HG03442 (cell line): ENCODE data around the gene OPCML.

ENCODE experiments used
- ATAC-seq: cut with Tn5 transposase; IDR thresholded peaks from one replicate; pipeline ENCODE4 v1.9.1; 2021; ENCODE audit warnings: mild to moderate bottlenecking, moderate library complexity; ENCODE audit not compliant: unreplicated experiment

Gene OPCML

DNA sequence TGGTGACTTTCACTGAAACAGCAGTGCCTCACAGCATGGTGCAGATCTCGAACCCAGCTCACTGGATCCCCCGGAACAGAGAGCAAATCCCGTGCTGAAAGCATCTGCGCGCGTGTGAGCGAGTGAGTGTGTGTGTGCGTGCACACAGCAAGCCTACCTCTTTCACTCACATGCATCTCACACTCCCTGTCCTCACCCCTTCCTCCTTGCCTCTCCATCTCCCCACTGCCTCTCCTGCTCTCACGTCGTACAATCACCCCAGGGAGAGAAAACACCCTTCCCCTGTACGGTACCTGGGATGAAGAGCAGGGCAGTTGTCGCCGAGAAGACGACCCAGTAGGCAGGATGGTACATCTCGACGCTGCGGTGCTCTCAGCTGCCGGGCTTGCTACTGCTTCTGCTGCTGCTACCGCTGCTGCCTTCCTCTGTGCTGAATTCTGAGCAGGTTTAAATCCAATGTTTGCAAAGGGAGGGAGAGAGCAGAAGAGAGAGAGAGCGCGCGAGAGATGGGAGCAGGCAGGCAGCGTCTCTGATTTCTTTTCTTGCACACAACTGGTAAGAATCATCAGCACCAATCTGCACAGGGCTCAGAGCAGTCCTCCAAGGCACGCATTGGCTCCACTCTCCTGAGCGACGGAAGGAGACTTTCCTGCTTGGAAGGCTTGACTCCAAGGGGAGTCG lies at the start of gene OPCML:
TSS of gene OPCML (minus strand) at position 531 of the 681 bp plus-strand sequence.
- ATAC-seq, result no peak

DNA sequence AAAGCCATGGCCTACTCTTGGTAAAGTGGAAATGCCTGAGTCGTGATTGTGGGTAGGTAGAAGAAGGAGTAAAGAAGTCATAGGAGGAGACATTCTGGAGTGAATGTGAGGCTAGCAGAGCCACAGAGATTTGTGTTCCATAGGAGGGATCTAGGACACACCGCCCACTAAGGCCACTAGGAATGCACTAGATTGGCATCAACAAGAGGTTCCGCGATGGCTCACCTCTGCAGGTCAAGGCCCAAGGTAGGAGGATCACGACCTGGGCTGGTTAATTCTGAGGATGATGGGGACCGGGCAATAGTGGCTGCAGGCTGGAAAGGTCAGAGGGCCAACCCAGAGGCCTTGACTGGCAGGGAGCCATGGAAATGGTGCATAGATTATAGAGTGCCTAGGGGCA lies 48.8 kb upstream of the OPCML start:
- no peak for ATAC-seq

DNA sequence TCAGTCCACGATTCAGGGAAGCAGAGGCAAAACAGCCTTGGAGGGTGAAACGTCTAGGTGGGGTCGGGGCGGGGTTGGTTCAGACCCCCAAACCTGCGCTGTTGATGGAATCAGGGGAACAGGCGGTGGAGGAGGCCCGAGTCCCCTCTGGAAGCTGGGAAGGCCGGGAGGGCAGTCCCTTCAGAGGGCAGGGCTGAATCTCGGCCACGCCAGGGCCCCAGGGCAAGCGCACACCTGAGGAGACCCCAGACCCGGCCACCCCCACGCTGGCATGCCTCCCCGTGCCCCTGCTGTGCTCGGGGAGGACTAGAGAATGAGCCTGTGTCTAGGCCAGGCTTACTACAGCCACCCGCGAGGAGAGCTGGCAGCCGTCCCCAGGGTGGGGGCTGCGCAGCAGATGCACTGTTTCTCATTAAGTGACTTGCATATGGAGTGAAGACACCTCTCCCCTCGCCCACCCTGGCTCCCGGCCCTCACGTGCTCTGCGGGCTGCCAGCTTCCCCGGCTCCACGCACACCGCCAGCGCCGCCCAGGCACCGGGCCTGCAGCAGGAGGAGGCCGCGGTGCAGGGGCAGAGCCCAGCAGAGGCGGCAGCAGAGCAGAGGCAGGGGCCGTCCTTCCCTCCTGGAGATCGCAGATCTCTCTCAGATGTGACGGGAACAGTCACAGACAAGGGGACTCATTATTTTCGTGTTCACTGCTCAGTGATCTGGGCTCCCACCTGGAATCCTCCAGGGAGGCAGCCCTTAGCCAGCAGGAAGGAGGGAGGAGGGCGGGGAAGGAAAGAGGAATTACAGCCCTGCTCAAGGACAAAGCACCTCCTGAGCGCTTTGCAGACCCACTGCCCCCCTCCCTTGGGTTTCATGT lies 47.1 kb upstream of the OPCML start:
- no peak for ATAC-seq

DNA sequence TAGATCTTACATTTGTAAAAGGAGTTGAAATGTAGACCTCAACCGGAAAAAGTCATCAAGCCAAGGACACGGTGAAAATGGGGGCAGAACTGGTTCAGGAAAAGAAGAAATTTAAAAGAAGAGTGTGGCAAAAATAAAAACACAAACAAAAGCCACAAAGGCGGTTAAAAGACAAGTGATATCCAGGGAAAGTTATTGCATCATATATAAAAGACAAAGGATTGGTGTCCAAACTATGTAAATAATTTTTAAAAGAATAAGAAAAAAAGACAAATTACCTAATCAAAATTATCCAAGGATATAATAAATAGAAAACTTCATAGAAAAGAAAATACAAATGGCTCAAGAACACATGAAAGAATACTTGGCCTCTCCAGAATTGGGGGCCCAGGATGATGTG lies 45.1 kb upstream of the OPCML start:
- ATAC-seq, result no peak

DNA sequence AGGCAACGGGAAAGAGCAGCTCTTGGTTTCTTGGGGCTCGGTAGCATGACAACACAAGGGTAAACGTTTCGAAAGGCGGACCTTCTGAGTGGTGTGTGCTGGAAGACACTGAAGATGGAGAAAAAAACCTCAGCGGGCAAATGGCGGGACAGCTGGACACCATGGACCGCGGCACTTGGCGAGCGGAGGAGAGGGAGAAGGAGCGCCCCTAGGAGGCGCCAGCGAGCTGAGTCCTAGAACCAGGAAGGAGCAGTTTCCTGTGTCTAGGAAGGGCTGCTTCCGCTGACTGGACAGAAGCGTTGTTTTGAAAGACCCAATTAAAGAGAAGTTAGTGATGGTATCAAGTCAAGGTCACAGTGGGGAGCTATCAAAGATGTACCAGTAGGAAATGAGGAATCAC lies 44.0 kb upstream of the OPCML start:
- ATAC-seq, result no peak

DNA sequence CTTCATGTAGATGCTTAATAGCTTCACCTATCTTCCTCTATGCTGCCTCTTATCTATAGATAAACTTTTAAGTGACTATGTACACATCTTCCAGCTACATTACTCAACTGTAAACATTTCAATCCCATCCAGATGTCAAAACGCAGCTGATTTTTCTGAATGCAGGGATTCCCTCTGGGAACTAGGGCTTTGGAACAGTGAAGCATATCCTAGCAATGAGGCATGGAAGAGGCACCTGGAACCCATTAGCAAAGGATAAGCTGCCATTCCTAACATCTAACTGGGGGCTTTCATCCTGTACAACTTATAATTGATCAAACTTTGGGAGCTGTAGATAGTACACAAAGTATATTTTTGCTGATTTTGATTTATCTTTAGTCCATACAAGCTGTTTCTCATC lies 40.8 kb upstream of the OPCML start:
- ATAC-seq, result no peak

DNA sequence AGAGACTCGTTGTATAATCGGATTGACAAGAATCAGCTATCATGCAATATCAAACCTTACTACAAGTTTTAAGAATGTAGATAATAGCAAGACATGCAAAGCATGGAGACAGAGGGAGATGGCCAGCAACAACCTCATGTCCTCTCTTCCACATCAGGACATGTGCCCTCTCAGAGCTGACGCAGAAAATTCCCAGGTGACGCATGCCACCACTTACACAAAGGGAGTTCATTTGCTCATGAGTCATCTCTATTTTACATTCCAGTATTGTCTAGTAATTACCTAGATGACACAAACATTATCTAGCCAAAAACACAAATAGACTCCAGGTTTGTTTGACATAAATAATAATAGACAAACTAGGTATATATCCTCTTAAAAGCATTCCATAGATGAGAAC lies 38.1 kb upstream of the OPCML start:
- ATAC-seq, result no peak

DNA sequence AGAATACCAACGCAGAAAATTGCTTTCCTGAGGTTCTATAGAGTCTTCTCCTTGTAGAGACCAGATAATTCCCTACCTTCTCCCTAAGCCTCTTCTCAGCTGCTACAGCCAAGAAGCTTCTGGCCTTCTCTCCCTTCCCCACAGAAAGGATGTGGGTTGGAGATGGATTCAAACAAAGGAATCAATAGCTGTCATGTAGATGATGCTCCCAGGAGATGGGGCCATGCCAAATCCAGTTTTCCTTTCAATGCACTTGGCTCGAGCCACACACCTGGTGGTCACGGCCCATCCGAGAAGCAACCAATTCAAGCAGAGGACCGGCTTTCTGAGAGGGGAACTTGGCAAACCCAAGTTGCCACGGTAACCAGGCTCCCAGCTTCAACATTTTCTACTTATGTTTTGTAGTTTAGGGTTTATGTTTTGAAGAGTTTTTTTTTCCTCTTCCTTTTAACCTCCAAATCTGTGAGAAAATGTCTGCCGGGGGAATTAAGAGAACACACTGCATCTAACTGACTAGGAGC lies 31.3 kb upstream of the OPCML start:
- no peak for ATAC-seq

DNA sequence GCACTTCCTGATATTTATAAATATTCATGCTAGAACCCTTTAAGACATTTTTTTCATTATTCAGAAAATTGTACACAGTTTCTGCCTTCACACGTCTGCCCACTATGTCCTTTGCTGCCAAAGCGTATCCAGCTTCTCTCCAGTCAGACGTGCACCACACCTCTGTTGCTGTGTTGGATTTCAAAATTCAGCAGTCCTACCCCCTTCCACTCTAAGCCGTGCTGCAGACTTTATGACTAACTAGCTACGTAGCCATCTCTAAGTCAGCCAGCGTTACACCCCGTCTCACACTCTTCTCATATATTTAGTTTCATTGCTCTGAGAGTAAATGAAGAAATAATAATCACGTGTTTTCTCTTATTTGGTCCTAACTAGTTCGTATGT lies 28.2 kb upstream of the OPCML start:
- ATAC-seq, result no peak

DNA sequence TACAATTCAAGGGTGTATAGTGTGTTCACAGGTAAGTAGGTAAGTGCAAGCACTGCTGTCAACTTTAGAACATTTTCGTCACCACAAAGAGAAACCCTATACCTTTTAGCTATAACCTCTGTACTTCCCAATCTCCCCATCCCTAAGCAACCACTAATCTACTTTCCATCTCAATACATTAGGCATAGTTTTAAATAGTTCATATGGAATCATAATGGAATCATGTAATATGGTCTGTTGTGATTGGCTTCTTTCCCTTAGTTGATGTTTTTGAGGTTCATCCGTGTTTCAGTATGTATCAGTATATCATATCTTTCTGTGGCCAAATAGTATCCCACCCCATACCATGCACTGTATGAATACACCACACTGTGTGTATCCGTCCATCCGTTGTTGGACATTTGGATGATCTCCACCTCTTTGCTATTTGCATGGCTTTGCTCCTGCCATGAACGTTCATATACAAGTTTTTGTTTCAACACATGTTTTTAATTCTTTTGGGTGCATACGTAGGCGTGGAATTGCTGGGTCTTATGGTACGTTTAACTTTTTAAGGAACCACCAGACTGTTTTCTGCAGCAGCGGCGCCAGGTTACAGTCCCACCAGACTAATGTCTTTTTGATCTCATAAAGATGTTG lies 27.7 kb upstream of the OPCML start:
- ATAC-seq, result no peak

DNA sequence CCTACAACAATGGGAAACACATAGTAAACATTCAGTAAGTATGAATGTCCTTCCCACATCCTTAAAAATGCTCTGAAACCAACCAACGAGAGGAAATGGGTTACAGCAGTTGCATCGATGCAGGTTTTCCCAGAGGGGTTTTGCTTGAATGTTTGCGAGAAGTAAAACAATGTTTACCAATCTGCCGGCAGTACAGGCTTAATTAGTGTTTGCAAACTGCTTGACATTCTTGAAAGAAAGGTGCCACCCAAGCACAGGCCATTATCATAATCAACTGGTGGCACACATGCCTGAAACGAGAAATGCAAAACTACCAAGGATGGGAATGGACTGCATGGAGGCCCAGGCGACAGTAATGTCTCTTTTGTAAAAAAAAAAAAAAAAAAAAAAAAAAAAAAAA lies 27.1 kb upstream of the OPCML start:
- ATAC-seq, result no peak

DNA sequence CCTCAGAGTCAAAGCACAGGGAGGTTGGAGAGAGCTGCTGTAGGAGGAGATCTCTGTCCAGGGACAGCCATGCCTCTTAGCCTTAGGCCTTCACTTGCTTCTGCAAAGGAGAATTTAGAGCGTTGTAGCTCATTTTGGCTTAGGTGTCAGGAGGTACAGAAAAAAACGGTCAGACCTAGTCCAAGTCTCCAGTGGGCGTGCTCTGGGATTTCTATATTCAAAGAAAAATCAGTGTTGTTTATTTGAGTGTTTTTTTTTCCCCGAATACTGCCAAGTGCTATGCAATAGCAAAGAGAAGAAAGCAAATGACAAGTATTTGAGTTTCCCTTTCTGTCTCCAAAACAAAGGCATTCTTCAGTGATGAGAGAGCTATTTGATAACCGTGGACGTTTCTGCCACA lies 22.7 kb upstream of the OPCML start:
- no peak for ATAC-seq

DNA sequence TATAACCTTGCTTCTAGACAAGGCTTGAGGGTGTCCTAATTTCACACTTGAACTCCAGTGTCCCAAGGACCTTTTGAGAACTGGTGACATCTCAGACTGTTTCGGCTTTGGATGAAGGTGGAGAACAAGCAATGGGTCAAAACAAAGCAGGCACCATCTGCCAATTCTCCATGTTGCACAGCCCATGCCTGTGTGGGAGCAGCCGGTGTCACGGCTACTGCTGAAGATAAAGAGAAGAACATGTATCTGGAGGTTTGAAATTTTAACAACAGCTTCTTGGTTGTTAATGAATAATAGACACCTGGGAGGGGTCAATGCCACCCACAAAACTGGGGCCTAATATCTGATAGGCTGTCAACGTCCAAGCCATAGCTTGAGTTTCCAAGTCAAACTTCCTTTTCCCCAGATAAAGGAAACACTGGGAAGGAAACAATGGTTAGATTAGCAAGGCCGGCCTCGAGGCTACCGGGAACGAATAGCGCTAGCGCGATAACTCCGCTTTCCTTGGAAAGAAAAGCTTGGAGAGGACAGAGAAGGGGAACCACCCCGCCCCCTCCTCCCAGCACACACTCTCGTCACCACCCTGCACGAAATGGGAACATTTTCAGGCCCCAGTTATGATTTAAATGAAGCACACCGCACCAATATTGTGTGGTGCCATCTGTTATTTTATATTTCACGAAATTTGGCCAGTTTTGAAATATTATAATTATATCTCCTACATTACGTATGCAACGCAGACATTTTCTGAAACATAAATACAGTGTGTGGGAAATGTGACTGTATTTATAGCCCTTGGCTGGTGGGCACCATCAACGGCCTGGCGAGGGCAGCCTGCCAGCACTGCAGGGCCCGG lies 21.8 kb upstream of the OPCML start:
- no peak for ATAC-seq

DNA sequence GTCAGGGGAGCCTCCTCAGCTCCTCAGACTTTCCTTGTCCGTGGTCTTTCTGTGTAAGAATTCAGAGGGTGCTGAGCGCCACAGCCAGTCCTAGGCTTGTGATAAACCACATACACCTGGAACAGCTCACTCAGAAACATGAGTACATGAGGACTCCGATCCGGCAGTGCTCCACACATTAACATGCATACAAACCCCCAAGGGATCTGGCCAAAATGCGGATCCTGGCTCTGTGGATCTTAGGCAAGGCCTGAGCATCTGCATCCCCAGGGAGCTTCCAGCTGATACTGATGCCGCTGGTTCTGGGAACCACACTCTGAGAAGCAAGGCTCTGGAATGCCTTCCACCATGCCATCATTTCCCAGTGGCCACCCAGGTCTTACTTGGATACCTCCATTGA lies 20.6 kb upstream of the OPCML start:
- ATAC-seq, result no peak

DNA sequence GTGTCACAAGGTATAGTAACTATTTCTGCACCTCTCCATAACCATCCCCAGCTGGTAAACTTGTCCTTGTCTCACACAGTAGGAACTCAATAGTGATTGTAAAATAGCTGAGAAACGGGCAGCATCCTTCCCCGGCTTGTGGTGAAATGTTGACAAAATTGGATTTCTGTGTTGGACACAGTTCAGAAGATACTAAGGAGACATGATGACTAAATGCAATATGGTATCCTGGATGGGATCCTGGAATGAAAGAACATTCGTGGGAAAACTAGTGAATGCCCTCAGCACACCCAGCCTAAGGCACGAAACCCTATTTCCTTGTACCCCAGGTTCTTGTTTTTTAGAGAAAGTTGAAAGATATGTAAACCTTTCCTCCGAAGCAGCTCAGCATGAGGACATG lies 18.8 kb upstream of the OPCML start:
- ATAC-seq, result no peak

DNA sequence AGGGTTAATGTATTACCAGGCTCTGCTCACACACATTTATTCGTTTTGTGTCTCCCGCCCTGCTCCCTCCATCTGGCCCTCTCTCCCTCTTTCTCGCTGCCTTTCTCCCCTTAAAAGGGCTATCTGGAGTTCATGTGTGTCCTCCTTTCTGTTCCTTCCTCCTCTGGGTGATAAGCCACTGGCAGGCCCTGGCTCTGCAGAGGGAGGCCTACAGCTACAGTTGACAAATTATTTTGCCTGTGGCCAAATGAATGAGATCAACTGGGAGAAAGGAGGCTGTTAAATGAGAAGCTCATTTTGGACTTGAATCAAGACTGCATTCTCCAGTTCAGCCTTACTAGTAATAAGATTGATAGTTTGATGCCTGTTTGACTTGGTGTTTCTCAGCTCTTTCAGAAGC lies 17.5 kb upstream of the OPCML start:
- ATAC-seq, result no peak

DNA sequence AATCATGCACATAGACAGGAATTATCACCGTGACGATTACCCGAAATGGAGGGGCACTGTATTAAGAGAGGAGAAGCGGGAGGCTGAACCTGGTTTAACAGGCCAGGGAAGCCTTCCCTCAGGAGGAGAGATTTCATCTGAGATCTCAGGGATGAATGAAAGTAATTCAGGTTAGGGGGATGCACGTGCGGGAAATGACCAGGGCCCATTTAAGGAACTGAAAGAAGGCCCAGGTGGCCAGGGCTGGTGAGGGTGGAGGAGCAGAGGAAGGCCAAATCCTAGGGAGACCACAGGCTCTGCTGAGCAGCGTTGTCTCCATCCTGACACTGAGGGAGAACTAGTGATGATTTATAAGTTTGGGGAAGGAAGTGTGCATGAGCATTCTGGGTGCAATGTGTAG lies 16.3 kb upstream of the OPCML start:
- ATAC-seq, result no peak

DNA sequence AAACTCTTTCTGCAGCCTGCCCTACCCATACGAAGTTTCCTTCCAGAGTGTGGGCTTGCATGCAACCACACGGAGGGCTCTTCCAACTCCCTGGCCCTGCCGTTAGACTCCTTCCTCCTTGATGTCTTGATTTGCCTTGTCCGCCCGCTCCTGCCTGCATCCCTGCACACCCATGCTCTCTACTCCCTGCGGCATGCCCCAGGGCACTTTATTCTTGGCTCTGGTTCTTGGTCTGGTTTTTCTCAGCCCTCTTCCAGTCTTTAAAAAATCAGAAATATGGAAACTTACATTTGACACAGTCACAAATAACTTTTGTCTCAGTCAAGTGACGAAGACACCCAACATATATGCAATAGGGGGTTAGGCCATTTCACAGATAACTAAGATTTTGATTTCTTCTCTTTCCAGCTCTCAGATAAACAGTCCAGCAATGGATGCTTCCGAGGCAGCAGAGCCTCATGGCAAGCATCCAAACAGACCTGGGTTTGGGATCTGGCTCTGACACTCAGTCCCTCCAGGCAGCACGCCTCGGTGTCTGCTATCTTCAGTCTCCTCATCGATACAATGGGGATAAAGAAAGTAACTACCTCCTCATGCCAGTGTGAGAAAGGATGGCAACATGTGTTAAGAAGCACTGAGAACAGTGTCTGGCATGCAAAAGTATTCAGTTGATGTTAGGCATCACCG lies 15.7 kb upstream of the OPCML start:
- ATAC-seq, result no peak

DNA sequence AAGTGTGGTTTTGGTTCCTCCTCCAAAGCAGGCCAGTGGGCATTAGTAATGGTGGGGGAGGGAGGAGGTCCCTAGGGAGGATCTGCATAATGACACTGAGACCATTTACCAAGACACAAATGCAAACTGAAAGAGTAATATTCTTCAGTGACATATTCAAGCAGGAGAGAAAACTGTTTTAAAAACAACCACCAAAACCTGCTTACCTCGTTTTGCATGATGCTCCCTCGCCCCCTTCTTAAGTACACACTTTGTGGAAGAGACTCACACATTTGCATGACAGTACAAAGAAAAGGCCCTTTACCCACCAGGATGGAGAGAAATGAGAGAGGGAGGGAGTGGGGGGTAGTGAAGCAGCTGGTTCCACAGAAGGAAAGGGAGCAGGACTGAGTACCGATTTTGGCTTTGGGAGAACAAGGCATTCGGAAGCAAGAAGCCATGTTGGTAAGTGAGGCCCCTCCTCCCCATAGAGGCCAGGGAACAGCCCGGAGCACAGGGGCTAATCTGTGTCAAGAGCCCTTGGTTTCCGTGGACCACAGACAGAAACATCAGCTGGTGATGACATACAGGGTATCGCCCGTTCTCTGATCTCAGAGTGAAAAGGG lies 13.0 kb upstream of the OPCML start:
- no peak for ATAC-seq

DNA sequence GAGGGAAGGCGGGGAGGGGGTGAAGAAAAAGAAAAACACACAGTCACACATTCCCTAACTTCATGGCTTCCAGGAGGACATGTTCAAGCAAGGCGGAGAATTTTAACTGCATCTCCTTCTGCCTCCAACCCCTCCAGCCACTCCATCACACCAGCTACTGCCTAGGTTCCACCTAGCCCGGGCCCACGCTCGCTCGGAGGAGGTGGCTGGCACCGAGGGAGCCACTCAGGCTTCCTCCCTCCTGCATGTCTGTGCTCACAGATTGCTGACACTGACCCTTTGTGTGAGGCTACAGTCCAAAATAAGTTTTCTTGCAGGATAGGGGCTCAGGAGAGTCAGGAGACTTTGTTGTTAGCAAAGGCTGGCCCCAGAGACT lies 9.4 kb upstream of the OPCML start:
- no peak for ATAC-seq
